ENCODE results near the gene SWSAP1. TPM values are rescaled to one million over a fixed set of nuclear protein-coding genes. Genes with fewer than 3 reads are reported as not detected.
A peak's percentile ranks its signal among the peaks of the same experiment; 100 is the strongest.

SWSAP1 gene
- total and polyA plus RNA-seq, 9 of the 15 experiments (the other 6 are each of a cell fraction or from before 2014, with no cell fraction given) = 0.18 to 2.8 (median 1.7) TPM

DNA sequence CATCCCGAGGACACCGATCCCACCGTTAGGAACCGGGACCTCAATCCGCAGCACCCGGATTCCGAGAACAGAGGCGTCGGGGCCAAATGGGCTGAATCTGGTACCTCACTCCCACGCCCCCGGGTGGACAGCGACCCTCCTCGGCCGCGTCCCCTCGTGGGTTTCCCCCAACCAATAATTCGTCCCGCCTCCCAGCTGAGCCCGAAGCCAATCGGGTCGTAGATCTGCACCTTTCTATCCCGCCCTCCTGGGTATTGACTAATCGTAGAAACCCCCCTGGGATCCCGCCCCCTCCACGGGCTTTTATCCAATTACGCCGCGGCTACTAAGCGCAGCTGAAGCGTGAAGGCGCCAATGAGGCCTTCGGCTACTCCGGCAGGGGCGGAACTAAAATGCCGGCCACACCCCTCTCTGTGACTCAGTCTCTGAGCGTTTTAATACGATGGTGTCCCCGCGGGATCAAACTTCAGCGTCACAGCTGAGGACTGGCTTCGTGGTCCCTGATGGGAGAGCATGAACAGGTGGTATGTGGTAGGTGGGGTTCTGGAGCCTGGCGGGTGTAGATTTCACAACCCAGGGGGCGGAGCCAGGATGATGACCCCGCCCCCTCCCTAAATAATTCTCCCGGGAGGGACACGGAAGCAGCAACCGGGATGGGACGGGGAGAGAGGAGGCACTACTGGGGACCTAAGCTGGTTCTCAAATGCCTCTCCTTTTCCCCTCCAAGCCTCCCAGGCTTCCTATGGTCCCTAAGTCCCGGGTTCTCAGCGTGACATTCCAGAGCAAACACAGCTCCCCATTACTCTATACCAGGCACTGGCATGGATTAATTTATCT, 28.1 kb upstream of the SWSAP1 start, which contains the start of the genes CCDC159 and TMEM205 (continued):
- TF ChIP-seq ARNT (IDR thresholded peaks at IDR 0.05) = no peak
- TF ChIP-seq, protein P1, sequence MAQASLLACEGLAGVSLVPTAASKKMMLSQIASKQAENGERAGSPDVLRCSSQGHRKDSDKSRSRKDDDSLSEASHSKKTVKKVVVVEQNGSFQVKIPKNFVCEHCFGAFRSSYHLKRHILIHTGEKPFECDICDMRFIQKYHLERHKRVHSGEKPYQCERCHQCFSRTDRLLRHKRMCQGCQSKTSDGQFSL (CRISPR knock-in tag; IDR thresholded peaks at IDR 0.05) = no peak
- TF ChIP-seq, protein P1 (tag; IDR thresholded peaks at IDR 0.05) = no peak
- TF ChIP-seq ZNF695 (CRISPR knock-in tag; IDR thresholded peaks at IDR 0.05) = no peak
- TF ChIP-seq BRF1 (IDR thresholded peaks at IDR 0.05; ENCODE audit: borderline replicate concordance, extremely low read depth, insufficient read length) = no peak
- TF ChIP-seq, protein P2, sequence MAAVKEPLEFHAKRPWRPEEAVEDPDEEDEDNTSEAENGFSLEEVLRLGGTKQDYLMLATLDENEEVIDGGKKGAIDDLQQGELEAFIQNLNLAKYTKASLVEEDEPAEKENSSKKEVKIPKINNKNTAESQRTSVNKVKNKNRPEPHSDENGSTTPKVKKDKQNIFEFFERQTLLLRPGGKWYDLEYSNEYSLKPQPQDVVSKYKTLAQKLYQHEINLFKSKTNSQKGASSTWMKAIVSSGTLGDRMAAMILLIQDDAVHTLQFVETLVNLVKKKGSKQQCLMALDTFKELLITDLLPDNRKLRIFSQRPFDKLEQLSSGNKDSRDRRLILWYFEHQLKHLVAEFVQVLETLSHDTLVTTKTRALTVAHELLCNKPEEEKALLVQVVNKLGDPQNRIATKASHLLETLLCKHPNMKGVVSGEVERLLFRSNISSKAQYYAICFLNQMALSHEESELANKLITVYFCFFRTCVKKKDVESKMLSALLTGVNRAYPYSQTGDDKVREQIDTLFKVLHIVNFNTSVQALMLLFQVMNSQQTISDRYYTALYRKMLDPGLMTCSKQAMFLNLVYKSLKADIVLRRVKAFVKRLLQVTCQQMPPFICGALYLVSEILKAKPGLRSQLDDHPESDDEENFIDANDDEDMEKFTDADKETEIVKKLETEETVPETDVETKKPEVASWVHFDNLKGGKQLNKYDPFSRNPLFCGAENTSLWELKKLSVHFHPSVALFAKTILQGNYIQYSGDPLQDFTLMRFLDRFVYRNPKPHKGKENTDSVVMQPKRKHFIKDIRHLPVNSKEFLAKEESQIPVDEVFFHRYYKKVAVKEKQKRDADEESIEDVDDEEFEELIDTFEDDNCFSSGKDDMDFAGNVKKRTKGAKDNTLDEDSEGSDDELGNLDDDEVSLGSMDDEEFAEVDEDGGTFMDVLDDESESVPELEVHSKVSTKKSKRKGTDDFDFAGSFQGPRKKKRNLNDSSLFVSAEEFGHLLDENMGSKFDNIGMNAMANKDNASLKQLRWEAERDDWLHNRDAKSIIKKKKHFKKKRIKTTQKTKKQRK (IDR thresholded peaks at IDR 0.05; ENCODE audit: borderline replicate concordance, low read depth, low read length) = peak; percentile 95
- TF ChIP-seq, protein P3, sequence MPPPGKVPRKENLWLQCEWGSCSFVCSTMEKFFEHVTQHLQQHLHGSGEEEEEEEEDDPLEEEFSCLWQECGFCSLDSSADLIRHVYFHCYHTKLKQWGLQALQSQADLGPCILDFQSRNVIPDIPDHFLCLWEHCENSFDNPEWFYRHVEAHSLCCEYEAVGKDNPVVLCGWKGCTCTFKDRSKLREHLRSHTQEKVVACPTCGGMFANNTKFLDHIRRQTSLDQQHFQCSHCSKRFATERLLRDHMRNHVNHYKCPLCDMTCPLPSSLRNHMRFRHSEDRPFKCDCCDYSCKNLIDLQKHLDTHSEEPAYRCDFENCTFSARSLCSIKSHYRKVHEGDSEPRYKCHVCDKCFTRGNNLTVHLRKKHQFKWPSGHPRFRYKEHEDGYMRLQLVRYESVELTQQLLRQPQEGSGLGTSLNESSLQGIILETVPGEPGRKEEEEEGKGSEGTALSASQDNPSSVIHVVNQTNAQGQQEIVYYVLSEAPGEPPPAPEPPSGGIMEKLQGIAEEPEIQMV (tag; conservative IDR thresholded peaks at IDR 0.05; ENCODE audit: low read depth) = no peak
- no peak for TF ChIP-seq HOXB6 (CRISPR knock-in tag; IDR thresholded peaks at IDR 0.05; ENCODE audit: borderline replicate concordance)
- TF ChIP-seq, protein P4, sequence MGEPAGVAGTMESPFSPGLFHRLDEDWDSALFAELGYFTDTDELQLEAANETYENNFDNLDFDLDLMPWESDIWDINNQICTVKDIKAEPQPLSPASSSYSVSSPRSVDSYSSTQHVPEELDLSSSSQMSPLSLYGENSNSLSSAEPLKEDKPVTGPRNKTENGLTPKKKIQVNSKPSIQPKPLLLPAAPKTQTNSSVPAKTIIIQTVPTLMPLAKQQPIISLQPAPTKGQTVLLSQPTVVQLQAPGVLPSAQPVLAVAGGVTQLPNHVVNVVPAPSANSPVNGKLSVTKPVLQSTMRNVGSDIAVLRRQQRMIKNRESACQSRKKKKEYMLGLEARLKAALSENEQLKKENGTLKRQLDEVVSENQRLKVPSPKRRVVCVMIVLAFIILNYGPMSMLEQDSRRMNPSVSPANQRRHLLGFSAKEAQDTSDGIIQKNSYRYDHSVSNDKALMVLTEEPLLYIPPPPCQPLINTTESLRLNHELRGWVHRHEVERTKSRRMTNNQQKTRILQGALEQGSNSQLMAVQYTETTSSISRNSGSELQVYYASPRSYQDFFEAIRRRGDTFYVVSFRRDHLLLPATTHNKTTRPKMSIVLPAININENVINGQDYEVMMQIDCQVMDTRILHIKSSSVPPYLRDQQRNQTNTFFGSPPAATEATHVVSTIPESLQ (CRISPR knock-in tag; IDR thresholded peaks at IDR 0.05) = no peak
- no peak for TF ChIP-seq ZNF717 (CRISPR knock-in tag; IDR thresholded peaks at IDR 0.05)
- TF ChIP-seq, protein P5, sequence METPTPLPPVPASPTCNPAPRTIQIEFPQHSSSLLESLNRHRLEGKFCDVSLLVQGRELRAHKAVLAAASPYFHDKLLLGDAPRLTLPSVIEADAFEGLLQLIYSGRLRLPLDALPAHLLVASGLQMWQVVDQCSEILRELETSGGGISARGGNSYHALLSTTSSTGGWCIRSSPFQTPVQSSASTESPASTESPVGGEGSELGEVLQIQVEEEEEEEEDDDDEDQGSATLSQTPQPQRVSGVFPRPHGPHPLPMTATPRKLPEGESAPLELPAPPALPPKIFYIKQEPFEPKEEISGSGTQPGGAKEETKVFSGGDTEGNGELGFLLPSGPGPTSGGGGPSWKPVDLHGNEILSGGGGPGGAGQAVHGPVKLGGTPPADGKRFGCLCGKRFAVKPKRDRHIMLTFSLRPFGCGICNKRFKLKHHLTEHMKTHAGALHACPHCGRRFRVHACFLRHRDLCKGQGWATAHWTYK (CRISPR knock-in tag; IDR thresholded peaks at IDR 0.05) = 0 out of 2 replicates have a peak, but pooled peaks have one; percentile 47
- TF ChIP-seq ZNF324 (CRISPR knock-in tag; IDR thresholded peaks at IDR 0.05) = no peak
- 0 out of 2 replicates have a peak, but pooled peaks have one; percentile 16 for TF ChIP-seq RB1 (IDR thresholded peaks at IDR 0.05; ENCODE audit: low read depth)
- TF ChIP-seq SAFB (IDR thresholded peaks at IDR 0.05; ENCODE audit: borderline replicate concordance, low read depth, low read length) = no peak
- TF ChIP-seq RAD21 (CRISPR knock-in tag; conservative IDR thresholded peaks at IDR 0.05 in 1 of 2, IDR thresholded peaks at IDR 0.05 in 1 of 2) = no peak
- no peak for TF ChIP-seq NCOA2 (IDR thresholded peaks at IDR 0.05; ENCODE audit: partially characterized antibody in 2 of 2)
